Endothelial cell of umbilical vein (primary cell): ENCODE data around the gene APOC4. TPM values are rescaled to one million over a fixed set of nuclear protein-coding genes. Genes with fewer than 3 reads are reported as not detected.

Source experiments
- BruUV-seq: library from RNA; stranded (reverse); fragments of 400-500 nt; replicated peaks from 2 replicates; lab custom pipeline; 2021; lab: Mats Ljungman, UMichigan
- CTCF ChIA-PET: fragments of 300-600, 350-600 bp; sonication (Branson Sonifier 250); formaldehyde crosslinking; loops from one replicate; lab custom pipeline; 2021; ENCODE audit warnings: antibody characterized with exemption, inconsistent platforms; lab: Charles Lee
- POLR2A ChIA-PET: fragments of 300-600, 350-600 bp; sonication (Branson Sonifier 250); formaldehyde crosslinking; loops from one replicate; lab custom pipeline; 2021; ENCODE audit warnings: antibody characterized with exemption, inconsistent platforms; lab: Charles Lee
- DNase-seq: peaks from one replicate; pipeline ENCODE4 v3.0.0-alpha.2; 2011; ENCODE audit warnings: low read depth, low spot score
- FAIRE-seq: peaks from 2 replicates; lab custom pipeline; 2011; peaks lifted over from hg19 to GRCh38; lab: Jason Lieb, UNC
- H2AFZ ChIP-seq: 2 replicates; pipeline ENCODE4 v1.6.0; 2012; ENCODE audit warnings: low read depth, low read length, control low read depth, inconsistent platforms
- H3K27ac ChIP-seq: 2 replicates; pipeline ENCODE4 v1.5.1; 2011; ENCODE audit warnings: low read depth, mild to moderate bottlenecking, control low read depth, low read length, moderate library complexity; ENCODE audit not compliant: insufficient read depth
- H3K27me3 ChIP-seq, 2 experiments: 2 replicates each; pipeline versions ENCODE4 v1.6.0 to v1.6.1; 2011; ENCODE audit warnings: low read length in 2 of 2, mixed read lengths in 1 of 2; ENCODE audit not compliant: control insufficient read depth in 2 of 2, insufficient read depth in 2 of 2
- H3K36me3 ChIP-seq, 2 experiments: 2 replicates in 1 of 2; 3 replicates in 1 of 2; pipeline ENCODE4 v1.5.1; 2011; ENCODE audit warnings: low read length in 2 of 2, mild to moderate bottlenecking in 1 of 2, moderate library complexity in 1 of 2; ENCODE audit not compliant: control insufficient read depth in 2 of 2, insufficient read depth in 2 of 2; ENCODE audit errors: extremely low read depth in 1 of 2
- H3K4me1 ChIP-seq: 3 replicates; pipeline ENCODE4 v1.5.1; 2011; ENCODE audit warnings: mild to moderate bottlenecking, low read length; ENCODE audit not compliant: control insufficient read depth, insufficient read depth; ENCODE audit errors: extremely low read depth
- H3K4me2 ChIP-seq: 2 replicates; pipeline ENCODE4 v1.6.1; 2011; ENCODE audit warnings: low read length, control low read depth, mixed read lengths; ENCODE audit not compliant: insufficient read depth
- H3K4me3 ChIP-seq, 3 experiments: fragments of 200-600 bp in 1 of 3; sonication (generic), shearing (Covaris generic) in 1 of 3; replicated peaks in 1 of 3; 2 replicates each; pipeline ENCODE4 v1.5.1; 2011 to 2016; ENCODE audit warnings: control low read depth in 3 of 3, low read length in 3 of 3, mild to moderate bottlenecking in 2 of 3, inconsistent platforms in 1 of 3, low read depth in 1 of 3, moderate library complexity in 1 of 3; ENCODE audit not compliant: insufficient read depth in 1 of 3
- H3K79me2 ChIP-seq: 2 replicates; pipeline ENCODE4 v1.6.0; 2012; ENCODE audit warnings: low read length, inconsistent platforms; ENCODE audit not compliant: control insufficient read depth, insufficient read depth
- H3K9ac ChIP-seq: replicated peaks from 2 replicates; pipeline ENCODE3; 2011; ENCODE audit warnings: low read length, control low read depth; ENCODE audit not compliant: insufficient read depth; ENCODE audit errors: extremely low read depth
- H3K9me1 ChIP-seq: replicated peaks from 3 replicates; pipeline ENCODE4 v1.6.0; 2011; ENCODE audit warnings: mild to moderate bottlenecking, low read length; ENCODE audit not compliant: control insufficient read depth, insufficient read depth; ENCODE audit errors: extremely low read depth
- H3K9me3 ChIP-seq: replicated peaks from 2 replicates; pipeline ENCODE4 v1.5.1; 2012; ENCODE audit warnings: low read length, inconsistent platforms; ENCODE audit not compliant: control insufficient read depth, insufficient read depth
- H4K20me1 ChIP-seq: replicated peaks from 2 replicates; pipeline ENCODE3; 2011; ENCODE audit warnings: mild to moderate bottlenecking, low read length; ENCODE audit not compliant: control insufficient read depth, insufficient read depth; ENCODE audit errors: extremely low read depth
- EZH2 ChIP-seq: IDR thresholded peaks from 2 replicates; pipeline ENCODE4 v1.6.1; 2012; ENCODE audit warnings: borderline replicate concordance, low read depth, mild to moderate bottlenecking, moderate library complexity, low read length, inconsistent platforms; ENCODE audit not compliant: severe bottlenecking
- FOS ChIP-seq: IDR thresholded peaks from 2 replicates; pipeline ENCODE4 v1.6.1; 2011; ENCODE audit warnings: mild to moderate bottlenecking, low read length, moderate library complexity, borderline replicate concordance; ENCODE audit not compliant: insufficient read depth
- GATA2 ChIP-seq: IDR thresholded peaks from 2 replicates; pipeline ENCODE4 v1.7.0; 2011; ENCODE audit warnings: low read depth, mild to moderate bottlenecking, moderate library complexity, mixed read lengths, low read length; ENCODE audit not compliant: insufficient read length, insufficient read depth
- JUN ChIP-seq: IDR thresholded peaks from 2 replicates; pipeline ENCODE4 v1.6.1; 2011; ENCODE audit warnings: borderline replicate concordance, low read depth; ENCODE audit not compliant: insufficient read length, insufficient read depth
- MYC ChIP-seq: IDR thresholded peaks from one replicate; pipeline ENCODE4 v1.6.1; 2011; ENCODE audit warnings: mild to moderate bottlenecking, low read depth, low read length
- POLR2A ChIP-seq: IDR thresholded peaks from 2 replicates; pipeline ENCODE4 v1.6.1; 2012; ENCODE audit warnings: low read depth, mild to moderate bottlenecking, control low read depth, low read length
- POLR2AphosphoS5 ChIP-seq: IDR thresholded peaks from 2 replicates; pipeline ENCODE4 v1.6.1; 2012; ENCODE audit warnings: low read depth, mild to moderate bottlenecking, control low read depth, low read length, moderate library complexity; ENCODE audit not compliant: insufficient read depth
- dilution Hi-C: fragments of 300-500 bp; cut with MboI; formaldehyde crosslinking; loops from one replicate; pipeline ENCODE4 v1.15.0; 2019; ENCODE audit warnings: low sequenced_read_pairs; ENCODE audit not compliant: extremely low pct_ligation_motif_present
- intact Hi-C: fragments of 100-400 bp; cut with micrococcal nuclease; formaldehyde crosslinking; loops from one replicate; pipeline ENCODE4 v1.10.0; 2022
- polyA plus RNA-seq, 4 experiments: library from polyadenylated mRNA; depleted of rRNA in 3 of 4; stranded (reverse) in 3 of 4; unstranded in 1 of 4; fragments of >200 nt; gene quantifications; 2 replicates each; pipeline versions ENCODE4 v1.2.1 to v1.2.3, GENCODE V29; 2011 to 2012; ENCODE audit warnings: missing spikeins in 1 of 4
- total RNA-seq: library from RNA; stranded (reverse); gene quantifications from 2 replicates; pipeline ENCODE4 v1.2.3, GENCODE V29; 2021
- TF ChIP-seq, protein P1 (sequence below), 2 donors: IDR thresholded peaks; 1 replicate in 1 of 2; 2 replicates in 1 of 2; pipeline ENCODE4 v1.5.1; 2011; ENCODE audit warnings: low read length in 2 of 2, mild to moderate bottlenecking in 2 of 2, moderate library complexity in 2 of 2, control low read depth in 1 of 2, inconsistent platforms in 1 of 2, low read depth in 1 of 2; ENCODE audit not compliant: insufficient read depth in 1 of 2; ENCODE audit errors: extremely low read depth in 1 of 2
- TF ChIP-seq, protein P2 (sequence below): IDR thresholded peaks from 2 replicates; pipeline ENCODE4 v1.6.1; 2011; ENCODE audit not compliant: insufficient read depth, insufficient read length

APOC4 gene
- total and polyA plus RNA-seq, 2 donors (not counting 3 experiments of a cell fraction or from before 2014, with no cell fraction given), result not detected

DNA sequence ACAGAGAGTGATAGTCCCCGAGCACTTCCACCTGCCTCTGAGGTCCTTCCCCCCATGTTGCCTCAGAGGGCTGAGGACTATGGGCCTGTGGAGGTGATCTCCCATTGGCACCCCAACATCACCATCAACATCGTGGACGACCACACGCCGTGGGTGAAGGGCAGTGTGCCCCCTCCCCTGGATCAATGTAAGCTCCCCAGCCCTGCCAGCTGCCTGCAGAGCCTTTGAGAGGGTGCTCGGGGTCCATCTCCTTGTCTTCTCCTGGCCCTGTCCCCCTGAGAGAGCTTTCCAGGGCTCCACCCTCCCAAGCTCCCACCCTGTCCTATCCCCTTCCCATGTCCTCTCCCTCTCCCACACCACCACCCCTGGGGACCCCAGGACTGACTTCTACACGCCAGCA, 44.4 kb downstream of the APOC4 start:
- intact Hi-C loops (no loop called here), dilution Hi-C loops (no loop called here)
- FAIRE-seq (no peak), DNase-seq (no peak)
- ChIA-PET CTCF (interaction anchor here (1.4 kb wide), 1 partner anchor 73 kb away, joined by 4 read pairs; no protein-coding TSS in a partner anchor), POLR2A (no interaction called here)
- Histone ChIP-seq H3K9me1 (no peaks in the 10 kb centered on the region), H3K36me3 (peaks cover 6 to 49% of the 10 kb centered on the region in 2 experiments), H3K27ac (no peak overlapping the region), H2AFZ (no peak overlapping the region), H3K27me3 (no peaks in the 10 kb centered on the region), H3K9me3 (no peaks in the 10 kb centered on the region), H4K20me1 (no peaks in the 10 kb centered on the region), H3K79me2 (no peaks in the 10 kb centered on the region), H3K4me3 (no peak overlapping the region), H3K4me2 (no peak overlapping the region), H3K4me1 (no peaks in the 10 kb centered on the region), H3K9ac (no peak overlapping the region)
- no TSS peak for BruUV-seq
- TF ChIP-seq FOS, result no peak
- no peak for TF ChIP-seq EZH2
- no peak for TF ChIP-seq POLR2A
- no peak for TF ChIP-seq GATA2
- TF ChIP-seq MYC, result no peak
- TF ChIP-seq JUN, result no peak
- TF ChIP-seq, protein P1, sequence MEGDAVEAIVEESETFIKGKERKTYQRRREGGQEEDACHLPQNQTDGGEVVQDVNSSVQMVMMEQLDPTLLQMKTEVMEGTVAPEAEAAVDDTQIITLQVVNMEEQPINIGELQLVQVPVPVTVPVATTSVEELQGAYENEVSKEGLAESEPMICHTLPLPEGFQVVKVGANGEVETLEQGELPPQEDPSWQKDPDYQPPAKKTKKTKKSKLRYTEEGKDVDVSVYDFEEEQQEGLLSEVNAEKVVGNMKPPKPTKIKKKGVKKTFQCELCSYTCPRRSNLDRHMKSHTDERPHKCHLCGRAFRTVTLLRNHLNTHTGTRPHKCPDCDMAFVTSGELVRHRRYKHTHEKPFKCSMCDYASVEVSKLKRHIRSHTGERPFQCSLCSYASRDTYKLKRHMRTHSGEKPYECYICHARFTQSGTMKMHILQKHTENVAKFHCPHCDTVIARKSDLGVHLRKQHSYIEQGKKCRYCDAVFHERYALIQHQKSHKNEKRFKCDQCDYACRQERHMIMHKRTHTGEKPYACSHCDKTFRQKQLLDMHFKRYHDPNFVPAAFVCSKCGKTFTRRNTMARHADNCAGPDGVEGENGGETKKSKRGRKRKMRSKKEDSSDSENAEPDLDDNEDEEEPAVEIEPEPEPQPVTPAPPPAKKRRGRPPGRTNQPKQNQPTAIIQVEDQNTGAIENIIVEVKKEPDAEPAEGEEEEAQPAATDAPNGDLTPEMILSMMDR (IDR thresholded peaks at IDR 0.05; ENCODE audit: extremely low read depth in 1 of 2, insufficient read depth in 1 of 2, low read depth in 1 of 2, low read length in 2 of 2), result no peak
- TF ChIP-seq, protein P2, sequence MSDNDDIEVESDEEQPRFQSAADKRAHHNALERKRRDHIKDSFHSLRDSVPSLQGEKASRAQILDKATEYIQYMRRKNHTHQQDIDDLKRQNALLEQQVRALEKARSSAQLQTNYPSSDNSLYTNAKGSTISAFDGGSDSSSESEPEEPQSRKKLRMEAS, result no peak
- TF ChIP-seq POLR2AphosphoS5, result no peak
